Activated CD8-positive, alpha-beta memory T cell treated with anti-CD3 and anti-CD28 coated beads, Interleukin-2, amount 50 U/mL, for 24 hours (primary cell): ENCODE results near the gene EFNA2.
"Not testable (repeated sequence)": the region's sequence is repeated elsewhere in the genome, so short reads cannot be mapped to it uniquely, and the experiment has no call there.

Source experiments
- DNase-seq: peaks from one replicate; pipeline ENCODE4 v3.0.0-alpha.2; 2020; ENCODE audit errors: extremely low read depth

EFNA2 gene

DNA sequence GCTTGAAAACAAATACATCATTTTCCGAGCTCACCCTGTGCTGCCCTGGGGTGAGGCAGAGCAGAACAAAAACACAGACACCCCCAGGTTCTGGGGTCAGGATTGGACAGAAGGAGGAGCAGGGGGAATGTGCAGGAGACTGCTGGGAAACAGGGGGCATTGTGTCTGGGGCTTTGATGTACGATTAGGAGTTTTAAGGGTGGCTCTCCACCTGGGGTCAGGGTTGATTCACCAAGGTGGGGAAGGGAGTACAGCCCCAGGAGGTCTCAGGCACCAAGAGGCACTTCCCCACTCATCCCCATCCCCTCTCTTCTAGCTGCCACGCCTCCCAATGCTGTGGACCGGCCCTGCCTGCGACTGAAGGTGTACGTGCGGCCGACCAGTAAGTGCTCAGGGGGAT lies 12.6 kb downstream of the EFNA2 start:
- DNase-seq, result no peak

DNA sequence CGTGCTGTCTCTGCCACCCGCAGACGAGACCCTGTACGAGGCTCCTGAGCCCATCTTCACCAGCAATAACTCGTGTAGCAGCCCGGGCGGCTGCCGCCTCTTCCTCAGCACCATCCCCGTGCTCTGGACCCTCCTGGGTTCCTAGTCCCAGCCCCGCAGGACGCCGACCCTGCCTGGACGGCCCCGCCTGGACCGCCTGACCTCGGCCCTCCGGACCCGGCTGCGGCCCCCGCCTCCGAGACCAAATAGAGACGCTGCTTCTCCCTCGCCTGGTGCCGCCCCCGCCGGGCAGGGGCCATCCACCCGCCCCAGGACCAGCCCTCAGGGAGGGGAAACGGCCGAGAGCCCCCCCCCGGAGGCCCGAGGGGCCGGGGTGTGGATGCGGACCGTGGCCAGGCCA lies 14.1 kb downstream of the EFNA2 start:
- DNase-seq, result no peak

DNA sequence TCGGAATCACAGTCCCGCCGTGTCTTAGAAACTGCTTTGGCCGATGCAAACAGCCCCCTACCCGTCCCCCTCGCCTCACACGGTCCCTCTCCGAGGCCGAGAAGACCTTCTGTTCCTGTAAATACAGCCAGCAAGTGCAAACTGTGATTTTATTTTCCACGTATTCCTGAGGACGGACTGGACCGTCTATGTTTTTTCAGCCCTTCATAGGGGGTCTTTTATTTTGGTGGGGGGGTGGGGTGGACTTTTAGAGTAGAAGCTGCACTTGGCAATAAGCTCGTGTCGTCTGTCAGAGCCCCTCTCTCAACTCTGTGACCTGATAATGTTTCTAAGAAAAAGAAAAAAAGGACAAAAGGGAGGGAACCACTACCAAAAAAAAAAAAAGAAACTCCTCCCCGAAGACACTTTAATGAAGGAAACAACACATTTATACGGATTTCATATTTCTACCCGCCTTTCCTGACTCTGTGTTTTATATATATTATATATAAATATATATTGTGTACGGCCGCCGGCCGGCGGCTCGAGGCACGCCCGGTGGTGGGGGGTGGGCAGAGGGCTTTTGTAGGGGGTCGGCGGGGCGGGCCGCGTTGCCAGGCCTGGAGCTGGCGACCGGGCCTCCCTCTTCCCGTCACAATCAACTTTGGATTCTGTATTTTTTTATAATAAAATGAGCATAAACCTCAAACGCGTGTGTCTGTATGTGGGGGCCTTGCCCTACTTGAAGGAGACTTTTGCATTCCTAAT lies 15.2 kb downstream of the EFNA2 start:
- no peak for DNase-seq

DNA sequence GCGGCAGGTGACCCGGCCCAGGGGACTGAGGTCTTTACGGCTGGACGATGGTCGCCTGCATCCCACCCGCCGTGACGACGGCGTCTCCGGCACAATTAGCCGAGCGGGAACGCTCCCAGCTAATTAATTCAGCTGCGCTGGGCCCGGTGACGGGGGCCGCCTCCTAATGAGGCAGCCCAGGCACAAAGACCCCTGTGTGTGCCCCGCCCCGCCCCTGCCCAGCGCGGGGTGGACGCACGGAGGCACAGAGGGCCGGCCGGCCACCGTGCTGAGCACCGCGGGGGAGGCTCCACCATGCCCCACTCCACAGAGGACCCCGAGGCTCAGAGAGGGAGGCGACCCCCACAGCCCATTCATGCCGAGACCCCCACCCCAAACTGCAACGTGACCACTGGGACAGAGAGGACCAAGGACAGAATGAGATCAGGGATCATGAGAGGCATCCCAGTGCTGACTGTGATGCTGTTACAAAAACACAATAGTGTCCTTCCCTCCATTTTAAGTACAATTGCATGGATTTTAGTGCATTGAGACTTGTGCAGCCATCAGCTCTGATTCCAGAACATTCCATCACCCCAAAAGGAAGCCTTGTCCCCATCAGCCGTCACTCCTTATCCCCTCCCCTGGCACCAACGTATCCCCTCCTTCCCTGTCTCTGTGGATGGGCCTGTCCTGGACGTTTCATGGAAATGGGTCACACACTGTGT lies 17.0 kb downstream of the EFNA2 start:
- no peak for DNase-seq

DNA sequence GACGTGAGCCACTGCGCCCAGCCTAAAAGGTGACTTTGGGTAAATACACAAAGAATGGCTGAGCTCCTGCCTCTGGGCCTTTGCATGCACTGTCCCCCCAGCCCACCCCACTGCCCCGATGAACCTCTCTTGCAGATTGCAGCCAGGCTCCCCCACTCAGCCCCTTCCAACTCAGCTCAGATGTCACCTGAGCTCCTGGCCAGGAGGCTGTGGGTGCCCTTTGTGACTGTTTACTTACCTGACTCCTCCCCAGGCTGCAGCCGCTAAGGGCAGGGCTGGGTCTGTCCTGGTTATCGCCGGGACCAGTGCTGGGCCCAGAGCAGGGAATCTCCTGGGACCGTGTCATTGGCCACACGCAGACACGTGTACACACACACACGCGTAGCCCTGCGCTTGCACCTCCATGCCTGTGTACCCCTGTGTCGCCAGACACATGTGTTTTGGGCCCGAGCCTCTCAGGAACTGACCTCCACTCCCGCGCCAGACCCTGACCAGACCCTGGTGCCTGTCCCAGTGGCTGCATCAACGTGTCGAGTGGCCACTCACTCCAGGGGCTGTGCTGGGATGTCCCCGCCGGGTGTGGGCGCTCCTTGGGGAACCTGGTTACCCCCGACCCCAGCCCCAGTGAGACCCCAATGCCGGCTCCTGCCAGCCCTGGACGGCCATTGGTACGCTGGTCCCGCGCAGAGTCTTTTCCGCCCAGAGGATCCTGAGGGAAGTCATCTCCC lies 18.7 kb downstream of the EFNA2 start:
- no peak for DNase-seq

DNA sequence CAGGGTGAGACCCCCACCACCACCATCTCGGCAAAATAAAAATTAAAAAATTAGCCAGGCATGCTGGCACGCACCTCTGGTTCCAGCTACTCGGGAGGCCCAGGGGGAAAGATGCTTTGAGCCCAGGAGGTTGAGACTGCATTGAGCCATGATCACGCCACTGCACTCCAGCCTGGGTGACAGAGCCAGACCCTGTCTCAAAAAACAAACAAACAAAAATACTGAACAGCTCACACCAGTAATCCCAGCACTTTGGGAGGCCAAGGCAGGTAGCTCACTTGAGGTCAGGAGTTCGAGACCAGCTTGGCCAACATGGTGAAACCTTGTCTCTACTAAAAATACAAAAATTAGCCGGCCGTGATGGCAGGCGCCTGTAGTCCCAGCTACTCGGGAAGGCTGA lies 19.7 kb downstream of the EFNA2 start:
- not testable (repeated sequence) for DNase-seq

DNA sequence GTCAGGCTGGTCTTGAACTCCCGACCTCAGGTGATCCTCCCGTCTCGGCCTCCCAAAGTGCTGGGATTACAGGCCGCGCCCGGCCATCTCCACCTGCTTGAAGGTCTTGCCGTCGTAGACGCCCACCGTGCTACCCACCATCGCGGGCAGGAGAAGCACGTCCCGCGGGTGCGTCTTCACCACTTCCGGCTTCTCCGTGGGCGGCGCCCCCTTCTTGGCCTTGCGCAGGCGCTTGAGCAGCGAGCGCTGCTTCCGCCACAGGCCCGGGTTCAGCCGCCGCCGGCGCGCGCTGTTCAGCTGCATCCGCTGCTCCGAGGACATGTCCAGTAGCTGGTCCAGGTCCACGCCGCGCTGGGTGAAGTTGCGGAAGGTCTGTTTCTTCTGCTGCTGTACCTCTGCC lies 21.6 kb downstream of the EFNA2 start:
- no peak for DNase-seq

DNA sequence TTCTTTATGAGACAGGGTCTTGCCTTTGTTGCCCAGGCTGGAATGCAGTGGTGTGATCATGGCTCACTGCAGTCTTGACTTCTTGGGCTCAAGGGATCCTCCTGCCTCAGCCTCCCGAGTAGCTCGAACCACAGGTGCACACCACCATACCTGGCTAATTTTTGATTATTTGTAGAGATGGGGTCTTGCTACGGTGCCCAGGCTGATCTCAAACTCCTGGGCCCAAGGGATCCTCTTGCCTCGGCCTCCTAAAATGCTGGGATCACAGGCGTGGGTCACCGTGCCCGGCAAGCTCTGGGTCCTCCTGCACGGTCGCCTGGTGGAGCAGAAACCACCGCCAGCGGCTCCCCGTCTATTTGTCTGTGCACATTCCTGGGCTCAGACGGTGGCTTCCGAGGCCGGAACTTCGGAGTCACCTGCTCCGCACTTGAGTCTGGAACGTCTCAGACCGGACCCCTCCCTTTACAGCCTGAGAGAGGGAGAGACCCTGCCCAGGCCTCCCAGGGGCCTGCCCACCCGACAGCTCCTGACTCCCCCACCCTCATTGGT lies 22.2 kb downstream of the EFNA2 start:
- no peak for DNase-seq

DNA sequence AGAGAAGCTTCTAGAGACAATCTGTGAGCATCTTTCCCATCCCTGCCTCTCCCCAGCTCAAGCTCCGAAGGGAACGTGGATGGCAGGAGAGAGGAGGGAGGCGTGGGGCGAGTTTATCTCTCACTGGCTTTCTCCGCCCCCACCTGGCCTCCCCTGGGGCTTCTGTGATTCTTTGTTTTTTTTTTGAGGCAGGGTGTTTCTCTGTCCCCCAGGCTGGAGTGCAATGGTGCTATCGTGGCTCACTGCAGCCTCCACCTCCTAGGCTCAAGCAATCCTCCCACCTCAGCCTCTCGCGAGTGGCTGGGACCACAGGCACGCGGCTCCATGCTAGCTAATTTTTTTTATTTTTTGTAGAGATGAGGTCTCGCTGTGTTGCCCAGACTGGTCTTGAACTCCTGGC lies 23.0 kb downstream of the EFNA2 start:
- DNase-seq, result no peak

DNA sequence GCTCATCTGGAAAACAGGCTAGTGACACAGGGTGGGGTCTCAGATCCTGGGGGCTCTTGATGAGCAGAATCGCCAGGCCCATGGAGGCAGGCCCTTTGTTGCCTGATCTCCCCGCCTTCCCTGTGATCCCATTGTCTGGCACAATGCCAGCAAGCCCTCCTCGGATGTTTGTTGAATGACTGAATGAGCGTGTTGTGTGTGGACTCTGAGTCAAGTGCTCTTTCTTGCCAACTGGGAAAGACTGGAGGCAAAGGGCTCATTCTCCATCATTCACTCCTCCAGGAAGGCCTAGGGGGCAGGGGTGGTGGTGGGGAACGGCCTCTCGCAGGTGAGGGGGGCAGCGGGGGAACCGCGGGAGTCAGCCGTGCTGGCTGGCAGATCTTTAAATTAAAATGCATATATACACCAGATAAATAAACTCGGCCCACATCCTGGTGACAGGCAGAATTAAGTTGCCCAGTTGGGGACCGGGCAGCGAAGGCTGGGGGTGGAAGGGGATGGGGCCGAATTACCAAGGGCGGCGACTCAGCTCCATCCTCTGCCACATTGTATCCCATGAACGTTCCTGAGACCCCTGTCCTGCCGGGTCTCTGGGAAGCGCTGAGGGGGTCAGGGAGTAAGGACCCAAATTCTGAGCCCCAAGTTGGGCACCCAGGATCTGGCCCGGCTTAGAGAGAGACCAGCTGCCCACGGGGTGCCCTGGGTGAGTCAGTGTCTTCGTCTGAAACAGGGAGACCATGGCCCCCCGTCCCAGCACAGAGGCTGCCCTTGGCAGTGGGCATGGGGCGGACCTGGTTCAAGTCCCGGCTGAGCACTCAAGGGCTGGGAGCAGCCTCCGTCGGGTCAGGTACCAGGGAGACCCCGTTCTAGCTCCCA lies 24.5 kb downstream of the EFNA2 start:
- no peak for DNase-seq

DNA sequence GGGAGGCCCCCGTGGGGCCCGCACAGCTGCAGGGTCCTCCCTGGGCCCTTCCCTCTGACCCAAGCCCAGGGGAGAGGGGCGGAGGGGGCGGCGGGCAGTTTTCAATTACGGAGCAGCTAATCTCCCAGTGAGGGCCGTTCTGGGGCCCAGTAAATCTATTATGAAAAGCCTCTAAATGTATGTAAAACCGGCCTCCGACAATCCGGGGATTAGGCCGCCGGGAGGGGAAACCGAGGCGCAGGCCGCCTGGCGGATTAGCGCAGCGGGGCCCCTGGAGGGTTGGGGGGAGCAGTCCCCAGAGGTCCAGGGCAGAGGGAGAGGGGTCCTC lies 25.1 kb downstream of the EFNA2 start:
- DNase-seq, result no peak

DNA sequence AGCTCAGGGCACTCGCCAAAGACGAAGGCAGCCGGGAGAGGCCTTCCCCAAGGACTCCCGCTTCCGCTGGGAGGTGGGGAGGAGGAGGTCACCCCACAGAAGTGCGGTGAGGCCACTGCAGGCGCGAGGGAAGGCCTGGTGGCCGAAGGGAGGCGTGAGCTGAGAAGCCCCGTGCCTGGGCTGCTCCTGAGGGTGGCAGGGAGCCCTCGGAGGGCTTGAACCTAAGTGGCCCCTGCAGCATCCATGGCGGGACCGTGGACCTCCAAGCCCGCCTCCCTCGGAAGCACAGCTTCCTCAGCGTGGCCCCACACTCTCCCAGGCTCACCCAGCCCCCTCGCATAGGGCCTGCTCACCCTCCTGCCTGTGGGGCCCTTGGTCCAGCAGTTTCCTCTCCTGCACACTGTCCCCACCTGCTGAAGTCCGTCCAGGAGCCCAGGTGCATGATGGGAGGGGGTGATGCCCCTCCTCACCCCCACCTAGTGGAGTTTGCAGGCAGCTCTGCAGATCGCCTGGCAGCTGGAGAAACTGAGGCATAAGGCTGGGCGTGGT lies 25.9 kb downstream of the EFNA2 start:
- no peak for DNase-seq

DNA sequence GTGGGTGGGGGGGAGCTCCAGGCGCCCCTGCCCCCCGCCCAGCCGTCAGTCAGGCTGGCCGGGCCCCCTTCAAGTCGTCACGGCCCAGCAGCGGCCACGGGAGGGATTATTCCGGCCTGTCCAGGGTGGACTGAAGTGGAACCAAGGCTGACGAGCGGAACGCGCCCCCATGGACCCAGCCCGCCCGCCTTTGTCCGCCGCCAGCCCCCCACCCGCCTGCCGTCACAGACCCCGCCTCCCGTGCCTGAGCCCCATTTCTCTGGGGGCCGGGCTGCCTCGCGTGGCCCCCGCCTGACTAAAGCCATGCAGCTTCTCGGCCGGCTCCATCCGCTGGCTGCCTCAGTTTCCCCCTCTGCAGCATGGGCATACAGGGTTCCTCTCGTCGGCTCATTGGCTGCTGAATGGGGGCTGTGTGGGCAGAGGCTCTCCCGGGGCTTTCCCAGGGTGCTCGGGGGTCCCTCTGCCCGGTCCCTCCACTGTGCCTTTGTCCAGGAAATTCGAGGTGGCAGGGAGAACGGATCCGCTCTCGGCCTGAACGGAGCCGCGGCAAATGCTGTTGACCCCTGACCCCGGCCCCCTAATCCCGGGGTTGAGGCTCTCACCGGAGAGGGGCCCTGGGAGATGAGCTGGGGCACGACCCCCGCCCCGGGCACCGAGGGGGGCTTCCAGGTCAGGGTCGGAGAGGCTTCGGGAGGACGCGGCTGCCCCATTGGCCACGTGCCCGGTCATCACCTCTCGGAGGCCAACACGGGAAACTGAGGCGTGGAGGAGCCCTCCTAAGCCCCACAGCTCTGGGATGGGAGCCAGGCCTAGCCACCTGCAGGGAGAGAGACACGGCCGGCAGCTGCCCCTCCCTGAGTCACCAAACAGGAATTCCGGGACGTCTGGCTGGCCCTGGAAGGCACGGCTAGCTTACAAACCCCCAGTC lies 27.4 kb downstream of the EFNA2 start:
- DNase-seq, result no peak

DNA sequence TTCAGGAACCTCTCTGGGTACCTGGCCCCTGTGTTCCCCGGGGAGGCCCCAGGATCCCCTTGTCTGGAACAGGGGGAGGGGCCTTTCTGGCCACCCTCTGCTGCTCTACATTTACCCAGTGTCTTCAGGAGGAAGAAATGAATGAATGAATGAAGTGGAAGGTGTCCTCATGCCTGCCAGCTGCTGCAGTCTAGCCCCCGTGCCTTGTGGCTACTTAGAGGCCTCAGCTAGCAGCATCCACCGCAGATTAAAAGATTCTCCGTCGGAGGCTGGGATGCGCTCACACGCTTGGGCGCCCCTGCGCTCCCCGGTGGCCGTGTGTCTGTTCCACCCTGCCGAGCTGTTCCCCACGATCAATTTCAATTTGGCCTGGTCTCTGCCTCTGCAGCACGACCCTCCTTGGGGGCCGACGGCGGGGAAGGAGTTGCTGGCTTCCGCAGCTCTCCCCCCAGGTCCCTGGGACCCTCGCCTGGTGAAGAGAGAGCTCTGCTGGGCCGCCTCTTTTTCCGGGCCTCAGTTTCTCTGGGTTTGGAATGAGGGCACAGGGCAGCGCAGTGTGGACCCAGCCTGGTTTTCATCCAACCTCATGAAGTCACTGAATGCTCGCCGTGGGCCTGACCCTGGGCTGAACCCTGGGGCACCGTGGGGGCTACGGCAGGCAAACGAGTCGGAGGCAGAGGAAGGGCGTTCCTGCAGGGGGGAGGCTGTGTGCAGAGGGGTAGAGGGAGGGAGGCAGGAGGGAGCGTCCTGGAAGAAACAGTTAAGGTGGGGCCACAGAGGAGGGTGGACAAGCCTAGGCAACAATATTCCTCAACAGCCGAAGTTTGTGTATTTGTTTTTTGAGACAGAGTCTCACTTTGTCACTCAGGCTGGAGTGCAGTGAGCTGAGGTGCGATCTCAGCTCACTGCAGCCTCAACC lies 28.3 kb downstream of the EFNA2 start:
- no peak for DNase-seq

DNA sequence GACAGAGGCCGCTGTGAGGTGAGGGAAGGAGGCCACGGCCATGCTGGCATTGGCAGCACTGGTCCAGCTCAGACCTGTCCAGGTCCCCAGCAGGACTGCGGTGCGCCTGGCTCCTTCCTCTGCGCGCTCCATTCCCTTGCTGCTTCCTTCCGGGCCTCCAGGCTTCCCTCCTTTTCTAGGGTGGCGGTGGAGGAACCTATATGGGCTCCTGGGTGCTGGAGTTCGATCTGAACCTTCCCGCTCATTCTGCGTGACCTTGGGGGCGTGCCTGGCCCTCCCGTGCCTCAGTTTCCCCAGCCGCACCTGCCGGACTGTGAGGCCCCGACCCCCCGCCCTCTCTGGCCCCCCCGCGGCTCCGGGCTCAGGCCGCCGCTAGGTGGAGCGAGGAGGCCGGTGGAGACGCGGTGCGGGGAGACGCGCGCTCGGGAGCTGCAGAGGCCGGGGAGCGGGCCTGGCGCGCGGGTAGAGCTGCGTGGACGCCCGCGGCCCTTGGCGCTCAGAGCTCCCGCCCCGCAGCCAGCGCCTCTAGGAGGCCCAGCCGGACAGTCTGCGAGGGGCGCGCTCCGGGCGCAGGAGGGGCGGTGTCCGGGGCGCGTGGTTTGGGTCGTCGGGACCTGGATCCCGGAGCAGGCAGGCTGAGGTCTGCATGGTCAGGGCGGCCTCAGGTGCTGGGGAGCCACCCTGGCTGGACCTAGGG lies 29.9 kb downstream of the EFNA2 start:
- no peak for DNase-seq

DNA sequence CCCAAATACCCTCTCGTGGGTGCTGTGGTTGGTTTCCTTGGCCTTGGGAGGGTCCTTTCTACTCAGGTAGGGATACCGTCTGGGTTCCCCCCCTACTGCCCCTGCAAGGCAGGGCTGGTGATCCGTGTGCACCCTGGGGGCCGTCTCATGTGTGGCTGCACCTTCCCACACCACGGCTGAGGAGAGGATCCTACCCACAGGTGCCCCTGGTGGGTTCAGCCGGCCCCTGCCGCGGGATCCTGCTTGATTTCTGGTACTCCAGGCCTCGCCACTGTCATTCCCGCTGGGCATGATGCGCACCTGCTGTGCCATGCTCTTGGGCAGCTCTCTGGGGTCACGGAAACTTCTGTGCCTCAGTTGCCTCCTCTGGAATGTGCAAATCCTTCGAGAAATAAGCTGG lies 30.8 kb downstream of the EFNA2 start:
- DNase-seq, result no peak

DNA sequence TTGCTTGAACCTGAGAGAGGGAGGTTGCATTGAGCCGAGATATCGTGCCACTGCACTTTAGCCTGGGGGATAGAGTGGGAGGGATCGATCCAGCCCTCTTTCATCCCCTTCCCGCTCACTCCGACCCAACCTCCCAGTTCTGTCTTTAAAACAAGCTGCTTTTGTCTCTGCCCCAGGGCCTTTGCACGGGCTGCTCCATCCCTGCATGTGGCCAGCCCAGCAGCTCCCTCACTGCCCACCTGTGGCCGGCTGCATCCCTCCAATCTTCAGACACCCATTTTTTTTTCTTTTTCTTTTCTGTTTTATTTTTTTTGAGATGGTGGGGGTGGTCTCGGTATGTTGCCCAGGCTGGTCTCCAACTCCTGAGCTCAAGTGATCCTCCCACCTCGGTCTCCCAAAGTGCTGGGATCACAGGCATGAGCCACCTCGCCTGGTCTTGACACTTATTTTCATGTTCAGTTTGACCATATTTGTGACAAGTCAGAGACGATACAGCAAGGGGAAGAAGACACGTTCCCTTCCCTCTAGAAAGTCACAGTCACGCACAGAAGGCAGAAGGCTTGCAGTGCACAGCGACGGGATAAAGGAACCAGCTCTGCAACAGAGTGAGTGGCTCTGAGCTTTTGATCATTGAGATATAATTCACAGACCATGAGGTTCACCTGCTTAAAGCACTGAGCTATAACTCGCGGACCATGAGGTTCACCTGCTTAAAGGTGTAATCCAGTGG lies 31.8 kb downstream of the EFNA2 start:
- no peak for DNase-seq
